Right cardiac atrium (tissue), 5 donors: ENCODE data around the gene GRB14. TPM values are rescaled to one million over a fixed set of nuclear protein-coding genes. Genes with fewer than 3 reads are reported as not detected.
A peak's percentile ranks its signal among the peaks of the same experiment; 100 is the strongest.
"Not testable (repeated sequence)": the region's sequence is repeated elsewhere in the genome, so short reads cannot be mapped to it uniquely, and the experiment has no call there.

ENCODE experiments used
- ATAC-seq, 2 donors: fragments of 200-7000 bp; cut with Tn5 transposase; one replicate each; pipeline versions ENCODE4 v1.8.0 to v1.9.1; 2020; ENCODE audit warnings: moderate library complexity in 2 of 2, mild to moderate bottlenecking in 1 of 2
- DNase-seq, 3 donors: peaks; one replicate each; pipeline ENCODE4 v3.0.0-alpha.2; 2020
- H3K27ac ChIP-seq: one replicate; pipeline ENCODE4 v1.5.1; 2013; ENCODE audit warnings: mild to moderate bottlenecking, low read length, control low read depth, moderate library complexity
- H3K27me3 ChIP-seq: one replicate; pipeline ENCODE4 v1.6.1; 2013; ENCODE audit not compliant: control insufficient read depth, insufficient read depth
- H3K4me1 ChIP-seq: one replicate; pipeline ENCODE4 v1.6.1; 2013; ENCODE audit warnings: low read length; ENCODE audit not compliant: control insufficient read depth, insufficient read depth
- H3K4me3 ChIP-seq: one replicate; pipeline ENCODE4 v1.5.1; 2013; ENCODE audit warnings: low read length, control low read depth
- H3K9me3 ChIP-seq: one replicate; pipeline ENCODE4 v1.6.1; 2013; ENCODE audit warnings: low read length; ENCODE audit not compliant: control insufficient read depth
- WGBS: extraction: QIAGEN DNeasy Blood & Tissue Kit; methylation state at CpG from one replicate; pipeline ENCODE4 v1.1.7; 2013; 5-methylcytosine and 5-hydroxymethylcytosine counted together
- intact Hi-C, 4 donors: fragments of 100-400 bp; cut with DNase I; formaldehyde crosslinking; loops; one replicate each; pipeline versions ENCODE4 v1.11.0 to v1.14.0; 2022 to 2023
- polyA plus RNA-seq: library from polyadenylated mRNA; stranded (reverse); fragments of 200-250 nt; gene quantifications from one replicate; pipeline ENCODE4 v1.2.3, GENCODE V29; 2013
- total RNA-seq, 4 donors: library from RNA; stranded (reverse); fragmentation: NEBNext Ultra II Directional; extraction: Animal tissue kit (Norgen Biotek cat#: 25700); gene quantifications; one replicate each; pipeline ENCODE4 v1.2.1, GENCODE V29; 2021
- donor health status: healthy with polysubstance abuse.
- donor health status: DM: no; HTN: yes; CAD: no.
- donor health status: DM: no; HTN: no; CAD: no.
- donor health status: DM: no; HTN: yes; CAD: no; lungs with severe emphysema.
- donor health status: DM: yes; HTN: yes; CAD: no.

The GRB14 gene
- total and polyA plus RNA-seq, 5 donors = 11.4 to 20.0 (median 16.9) TPM

- no peaks in the 10 kb centered on the region for H3K27me3 ChIP-seq
- WGBS = 42% methylated on average over 1 of the region's 1 CpG
- H3K4me1 ChIP-seq = no peaks in the 10 kb centered on the region
- intact Hi-C loops = no loop called here
- ATAC-seq = peak in 1 of 2 donors; percentile 52
- H3K4me3 ChIP-seq = no peak overlapping the region
- H3K27ac ChIP-seq = no peak overlapping the region
- no peaks in the 10 kb centered on the region for H3K9me3 ChIP-seq
- DNase-seq = no peak
These were observed 30.1 kb upstream of the GRB14 start for GRCh38 chr2:164651361-164651760.

- ATAC-seq = no peak
These were observed 22.9 kb upstream of the GRB14 start for GRCh38 chr2:164644036-164644700.

DNA sequence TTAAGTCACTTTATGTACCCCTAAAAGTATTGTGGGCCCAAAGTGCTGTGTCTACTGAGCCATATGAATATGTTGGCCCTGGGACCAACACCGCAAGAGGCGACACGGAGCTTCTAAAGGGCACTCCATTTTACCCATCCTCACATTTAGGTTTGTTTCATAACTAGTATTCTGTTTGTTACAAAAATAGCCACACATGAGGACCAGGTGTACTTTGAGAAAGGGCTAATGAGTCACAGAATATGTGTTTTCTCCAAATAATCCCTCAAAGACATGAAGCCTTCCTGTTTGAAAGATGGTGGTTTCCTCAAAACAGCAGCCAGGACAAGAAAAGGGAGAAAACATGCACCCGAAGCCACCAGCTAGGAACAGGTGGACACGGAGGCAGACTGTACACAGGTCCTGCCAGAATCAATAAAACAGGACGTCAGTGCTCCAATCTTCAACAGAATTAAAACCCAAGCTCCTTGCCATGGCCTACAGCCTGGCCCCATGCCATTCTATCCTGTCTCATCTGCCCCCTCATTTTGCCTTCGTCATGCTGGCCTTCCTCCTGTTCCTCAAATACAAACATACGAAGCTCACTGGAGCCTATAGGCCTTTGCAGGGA is 21.8 kb upstream of the GRB14 start:
- ATAC-seq = no peak
- no peak for DNase-seq
- intact Hi-C loops = no loop called here

More at GRCh38 chr2:164644036-164644700, 22.9 kb upstream of the GRB14 start:
- Histone ChIP-seq H3K9me3 (no peaks in the 10 kb centered on the region), H3K27me3 (no peaks in the 10 kb centered on the region), H3K4me3 (no peak overlapping the region), H3K27ac (no peak overlapping the region), H3K4me1 (no peaks in the 10 kb centered on the region)
- intact Hi-C loops = no loop called here
- no peak for DNase-seq
- 100% methylated on average over 1 of the region's 1 CpG for WGBS

GRCh38 chr2:164642268-164642667 is 21.0 kb upstream of the GRB14 start:
- intact Hi-C loops = no loop called here
- H3K27me3 ChIP-seq = no peaks in the 10 kb centered on the region
- 82% methylated on average over 2 of the region's 2 CpGs for WGBS
- no peak overlapping the region for H3K4me3 ChIP-seq
- no peaks in the 10 kb centered on the region for H3K9me3 ChIP-seq
- ATAC-seq (no peak), DNase-seq (no peak)
- H3K4me1 ChIP-seq = no peaks in the 10 kb centered on the region
- no peak overlapping the region for H3K27ac ChIP-seq

More for the DNA sequence above, 21.8 kb upstream of the GRB14 start:
- Histone ChIP-seq H3K27ac (no peak overlapping the region), H3K4me3 (no peak overlapping the region), H3K9me3 (no peaks in the 10 kb centered on the region), H3K27me3 (no peaks in the 10 kb centered on the region), H3K4me1 (no peaks in the 10 kb centered on the region)
- WGBS = 93% methylated on average over 8 of the region's 8 CpGs

DNA sequence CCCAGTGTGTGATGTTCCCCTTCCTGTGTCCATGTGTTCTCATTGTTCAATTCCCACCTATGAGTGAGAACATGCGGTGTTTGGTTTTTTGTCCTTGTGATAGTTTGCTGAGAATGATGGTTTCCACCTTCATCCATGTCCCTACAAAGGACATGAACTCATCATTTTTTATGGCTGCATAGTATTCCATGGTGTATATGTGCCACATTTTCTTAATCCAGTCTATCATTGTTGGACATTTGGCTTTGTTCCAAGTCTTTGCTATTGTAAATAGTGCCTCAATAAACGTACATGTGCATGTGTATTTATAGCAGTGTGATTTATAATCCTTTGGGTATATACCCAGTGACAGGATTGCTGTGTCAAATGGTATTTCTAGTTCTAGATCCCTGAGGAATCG is 7.0 kb upstream of the GRB14 start:
- intact Hi-C loops, H3K4me3 ChIP-seq, H3K9me3 ChIP-seq, H3K27me3 ChIP-seq, DNase-seq, H3K4me1 ChIP-seq, H3K27ac ChIP-seq, ATAC-seq: not testable (repeated sequence)
- 75% methylated on average over 2 of the region's 3 CpGs for WGBS

GRCh38 chr2:164625378-164625971 is 4.2 kb upstream of the GRB14 start:
- H3K27me3 ChIP-seq = no peaks in the 10 kb centered on the region
- H3K4me1 ChIP-seq = no peaks in the 10 kb centered on the region
- DNase-seq (no peak), ATAC-seq (no peak)
- intact Hi-C loops = no loop called here
- no peak overlapping the region for H3K4me3 ChIP-seq
- no peak overlapping the region for H3K27ac ChIP-seq
- 87% methylated on average over 3 of the region's 3 CpGs for WGBS
- no peaks in the 10 kb centered on the region for H3K9me3 ChIP-seq

GRCh38 chr2:164624316-164624715 is 3.0 kb upstream of the GRB14 start:
- 56% methylated on average over 2 of the region's 2 CpGs for WGBS
- intact Hi-C loops = no loop called here
- Histone ChIP-seq H3K4me3 (no peak overlapping the region), H3K27me3 (no peaks in the 10 kb centered on the region), H3K9me3 (no peaks in the 10 kb centered on the region), H3K27ac (no peak overlapping the region), H3K4me1 (no peaks in the 10 kb centered on the region)
- ATAC-seq = no peak
- no peak for DNase-seq

GRCh38 chr2:164622338-164623106 is 1.2 kb upstream of the GRB14 start:
- H3K4me1 ChIP-seq = no peaks in the 10 kb centered on the region
- WGBS = 87% methylated on average over 12 of the region's 12 CpGs
- intact Hi-C loops = no loop called here
- H3K27me3 ChIP-seq = no peaks in the 10 kb centered on the region
- H3K27ac ChIP-seq = no peak overlapping the region
- no peak for DNase-seq
- H3K9me3 ChIP-seq = no peaks in the 10 kb centered on the region
- ATAC-seq = no peak
- H3K4me3 ChIP-seq = no peak overlapping the region

GRCh38 chr2:164621764-164622105 is 453 bp upstream of the GRB14 start:
- DNase-seq (peak in 1 of 3 donors; percentile 44), ATAC-seq (no peak)
- intact Hi-C loops = no loop called here
- Histone ChIP-seq H3K9me3 (no peaks in the 10 kb centered on the region), H3K4me3 (peak overlapping the region; percentile 55), H3K27me3 (no peaks in the 10 kb centered on the region), H3K27ac (no peak overlapping the region), H3K4me1 (no peaks in the 10 kb centered on the region)
- 3% methylated on average over 13 of the region's 13 CpGs for WGBS

DNA sequence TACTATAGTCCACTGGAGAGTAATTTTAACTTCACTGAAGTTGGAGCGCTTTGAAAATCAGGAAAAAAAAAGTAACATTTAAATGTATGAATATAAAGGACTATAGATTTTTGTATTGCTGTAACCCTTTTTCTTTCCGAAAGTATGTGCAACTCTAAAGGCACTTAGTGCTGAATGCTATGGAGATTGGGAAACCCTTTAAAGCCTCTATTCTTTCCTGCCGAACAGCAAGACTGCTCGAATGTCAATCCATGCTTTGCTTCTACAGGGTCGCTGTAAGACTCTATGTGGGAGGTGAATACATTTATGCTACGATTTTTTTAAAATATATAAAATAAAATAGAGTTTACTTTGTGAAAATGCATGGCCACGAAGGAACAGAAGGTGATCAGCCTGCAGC is 825 bp downstream of the GRB14 start:
- Histone ChIP-seq H3K9me3 (no peaks in the 10 kb centered on the region), H3K4me3 (peak overlapping the region; percentile 55), H3K27ac (no peak overlapping the region), H3K27me3 (no peaks in the 10 kb centered on the region), H3K4me1 (no peaks in the 10 kb centered on the region)
- WGBS = 16% methylated on average over 7 of the region's 7 CpGs
- ATAC-seq (no peak), DNase-seq (no peak)
- intact Hi-C loops = no loop called here

DNA sequence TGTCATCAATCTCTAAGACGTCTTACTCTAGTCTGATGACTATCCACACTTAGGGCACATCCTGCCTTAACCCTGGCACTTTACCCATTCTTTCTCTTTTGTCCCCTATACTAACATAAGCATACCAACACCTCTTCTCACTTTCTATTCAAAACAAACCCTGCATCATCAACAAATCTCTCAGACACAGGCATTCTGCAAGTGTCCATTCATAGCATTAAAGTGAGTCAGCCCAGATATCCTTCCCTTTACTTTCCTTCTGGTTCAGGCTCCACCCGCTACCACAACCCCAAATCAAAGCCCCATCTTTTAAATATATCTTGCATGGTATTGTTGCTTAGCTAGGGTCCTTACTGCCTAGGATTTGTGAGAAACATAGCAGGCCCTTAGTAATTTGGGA is 3.8 kb downstream of the GRB14 start:
- no peaks in the 10 kb centered on the region for H3K9me3 ChIP-seq
- H3K27ac ChIP-seq = no peak overlapping the region
- no peak overlapping the region for H3K4me3 ChIP-seq
- WGBS = 79% methylated on average over 2 of the region's 2 CpGs
- no peak for ATAC-seq
- DNase-seq = no peak
- H3K27me3 ChIP-seq = no peaks in the 10 kb centered on the region
- H3K4me1 ChIP-seq = no peaks in the 10 kb centered on the region
- intact Hi-C loops = no loop called here
